ENCODE measurements around the gene B4GALT1.
A peak's percentile ranks its signal among the peaks of the same experiment; 100 is the strongest.
"Not testable (repeated sequence)": the region's sequence is repeated elsewhere in the genome, so short reads cannot be mapped to it uniquely, and the experiment has no call there.

The B4GALT1 gene

DNA sequence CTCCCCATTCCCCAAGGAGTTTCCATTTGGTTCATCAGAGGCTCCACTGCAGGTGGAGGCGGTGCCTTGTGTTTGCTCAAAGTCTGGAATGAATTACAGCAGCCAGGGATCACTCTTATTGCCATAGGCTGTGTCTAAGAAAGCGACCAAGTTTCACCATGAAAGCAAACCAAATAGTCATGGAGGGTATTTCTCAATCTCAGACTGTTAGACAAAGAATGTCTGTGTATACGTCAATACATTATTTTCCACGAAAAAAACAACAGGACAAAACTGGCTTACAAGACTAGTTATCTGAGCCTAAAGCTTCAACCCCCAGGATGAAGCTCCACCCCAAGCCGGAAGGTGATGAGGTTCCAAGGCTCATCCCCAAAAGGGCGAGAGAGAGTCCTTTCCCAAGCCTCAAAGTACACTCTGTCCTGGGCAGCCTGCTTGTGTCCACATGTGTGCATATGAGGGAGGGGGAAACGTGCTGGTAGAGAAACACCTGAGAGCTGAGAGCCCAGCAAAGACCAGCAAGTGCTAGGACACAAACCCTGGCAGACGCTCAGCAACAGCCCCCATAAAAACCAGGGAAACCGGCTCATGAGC, 4.3 kb downstream of the B4GALT1 start:
- no peak for DNase-seq (ENCODE audit: low read depth in 2 of 2)

DNA sequence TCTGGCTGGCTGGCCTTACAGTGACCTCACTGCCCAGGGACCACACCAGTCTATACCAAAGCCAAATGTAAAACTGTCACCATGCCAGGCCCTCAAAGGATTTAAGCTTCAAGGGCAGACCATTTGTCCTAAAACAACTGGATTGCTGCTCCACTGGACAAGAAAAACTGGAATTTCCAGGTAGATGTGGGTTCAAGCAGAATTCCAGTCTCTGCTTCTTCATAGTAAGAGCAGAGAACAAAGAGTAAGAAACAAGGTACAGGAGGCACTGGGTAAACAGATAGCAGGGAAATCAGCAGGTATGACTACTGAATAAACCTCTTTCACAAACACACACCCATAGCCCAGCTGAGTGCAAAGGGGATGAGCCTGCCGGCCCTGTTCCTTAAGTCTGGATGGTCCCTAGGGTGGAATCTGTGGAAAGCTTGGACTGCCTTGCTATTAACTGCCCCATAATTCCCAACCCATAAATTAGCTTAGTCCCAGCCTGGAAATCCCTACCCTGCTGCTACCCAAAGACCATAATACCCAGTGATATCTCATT, 5.5 kb downstream of the B4GALT1 start:
- no peak for DNase-seq (ENCODE audit: low read depth in 2 of 2)

DNA sequence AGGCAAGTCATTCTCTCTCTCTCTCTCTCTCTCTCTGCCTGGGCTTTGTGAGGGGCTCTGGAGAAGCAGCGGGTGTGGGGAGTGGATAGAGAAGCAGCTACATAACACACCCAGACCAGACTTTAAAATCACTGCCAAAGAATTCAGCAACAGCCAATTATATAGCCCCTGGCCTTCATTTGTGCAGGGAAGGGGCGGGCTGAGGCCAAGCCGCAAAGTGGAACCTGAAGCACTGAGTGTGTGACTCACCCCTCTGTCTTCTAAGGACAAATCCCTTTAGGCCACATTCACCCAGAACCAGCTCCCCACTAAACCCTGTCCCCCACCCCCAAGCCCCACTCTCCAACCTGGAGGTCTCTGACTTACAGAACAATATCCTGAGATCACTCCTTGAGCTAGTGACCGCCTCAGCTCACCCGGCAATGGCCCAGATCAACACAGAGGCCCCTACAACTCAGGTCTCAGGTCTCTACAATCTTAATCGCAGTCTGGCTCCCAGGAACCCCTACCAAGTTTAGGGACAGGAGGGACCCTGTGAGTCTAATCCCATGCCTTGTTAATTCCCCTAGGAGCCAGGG, 6.0 kb downstream of the B4GALT1 start:
- no peak for DNase-seq (ENCODE audit: low read depth in 2 of 2)

DNA sequence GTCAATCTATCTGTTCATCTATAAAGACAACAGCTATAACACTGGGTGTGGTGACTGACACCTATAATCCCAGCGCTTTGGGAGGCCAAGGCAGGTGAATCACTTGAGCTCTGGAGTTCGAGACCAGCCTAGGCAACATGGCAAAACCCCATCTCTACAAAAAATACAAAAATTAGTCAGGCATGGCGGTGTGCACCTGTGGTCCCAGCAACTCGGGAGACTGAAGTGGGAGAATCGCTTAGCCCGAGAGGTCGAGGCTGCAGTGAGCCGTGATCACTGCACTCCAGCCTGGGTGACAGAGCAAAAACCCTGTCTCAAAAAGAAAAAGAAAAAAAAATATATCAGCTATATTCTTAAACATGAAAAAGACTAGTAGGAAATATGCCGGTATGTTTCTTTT, 6.7 kb downstream of the B4GALT1 start:
- not testable (repeated sequence) for DNase-seq (ENCODE audit: low read depth in 2 of 2)

DNA sequence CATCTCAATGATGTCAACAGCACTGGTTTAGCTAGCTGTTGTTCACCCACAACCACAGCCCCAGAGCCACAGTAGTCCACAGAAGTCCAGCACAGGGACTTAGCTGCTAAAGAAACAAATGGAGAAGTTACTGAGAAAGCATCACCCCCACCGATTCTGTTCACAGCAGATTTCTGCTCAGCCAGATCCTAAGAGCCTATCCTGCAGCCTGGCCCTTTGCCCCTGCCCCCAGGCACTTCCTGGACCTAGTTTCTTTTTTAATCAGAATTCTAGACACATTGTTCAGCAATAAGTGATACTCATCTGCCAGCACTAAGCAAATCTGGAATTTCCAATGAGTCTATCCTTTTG, 7.4 kb downstream of the B4GALT1 start:
- peak in 1 of 2 donors; percentile 53 for DNase-seq (ENCODE audit: low read depth in 2 of 2)

DNA sequence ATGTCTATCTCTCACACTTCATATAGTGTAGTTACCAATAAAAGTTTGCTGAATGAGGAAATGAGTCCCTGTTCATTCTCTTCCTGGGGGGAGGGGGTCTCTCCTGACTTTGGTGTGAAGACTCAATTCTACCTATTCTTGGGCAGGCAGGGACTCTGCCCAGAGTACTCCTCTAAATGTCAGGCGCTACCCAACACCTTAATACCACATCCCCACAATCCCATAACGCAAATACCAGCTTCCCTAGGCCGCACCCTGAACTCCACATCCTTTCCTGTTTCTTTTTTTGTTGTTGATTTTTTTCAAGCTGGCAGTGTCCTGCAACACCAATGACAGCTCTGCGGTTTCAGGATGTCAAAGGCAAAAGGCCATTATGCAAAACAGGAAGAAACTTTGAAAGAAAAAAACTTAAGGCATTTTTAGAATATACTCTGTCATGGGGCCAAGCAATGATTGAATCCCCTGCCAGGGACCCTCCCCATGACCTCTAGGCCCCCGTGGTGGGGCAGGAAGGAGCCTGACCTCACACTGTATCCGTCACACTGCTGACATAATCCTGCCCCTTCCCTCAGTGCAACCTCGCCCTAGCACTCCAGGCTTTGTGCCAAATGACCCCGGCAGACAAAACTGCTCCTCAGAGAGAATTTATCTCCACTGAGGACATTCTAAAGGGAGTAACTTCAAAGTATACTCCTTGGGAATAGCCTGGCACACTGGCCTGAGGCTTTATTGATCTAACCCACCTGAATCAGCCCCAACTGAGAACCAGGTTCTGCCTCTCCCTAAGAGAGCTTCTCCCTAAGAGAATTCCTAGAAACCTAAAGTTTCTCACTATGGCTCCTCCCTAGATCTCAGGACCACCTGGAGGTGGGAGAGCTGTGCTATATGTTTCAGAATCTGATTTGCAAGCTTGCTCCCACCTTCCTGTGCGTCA, 8.0 kb downstream of the B4GALT1 start:
- no peak for DNase-seq (ENCODE audit: low read depth in 2 of 2)

DNA sequence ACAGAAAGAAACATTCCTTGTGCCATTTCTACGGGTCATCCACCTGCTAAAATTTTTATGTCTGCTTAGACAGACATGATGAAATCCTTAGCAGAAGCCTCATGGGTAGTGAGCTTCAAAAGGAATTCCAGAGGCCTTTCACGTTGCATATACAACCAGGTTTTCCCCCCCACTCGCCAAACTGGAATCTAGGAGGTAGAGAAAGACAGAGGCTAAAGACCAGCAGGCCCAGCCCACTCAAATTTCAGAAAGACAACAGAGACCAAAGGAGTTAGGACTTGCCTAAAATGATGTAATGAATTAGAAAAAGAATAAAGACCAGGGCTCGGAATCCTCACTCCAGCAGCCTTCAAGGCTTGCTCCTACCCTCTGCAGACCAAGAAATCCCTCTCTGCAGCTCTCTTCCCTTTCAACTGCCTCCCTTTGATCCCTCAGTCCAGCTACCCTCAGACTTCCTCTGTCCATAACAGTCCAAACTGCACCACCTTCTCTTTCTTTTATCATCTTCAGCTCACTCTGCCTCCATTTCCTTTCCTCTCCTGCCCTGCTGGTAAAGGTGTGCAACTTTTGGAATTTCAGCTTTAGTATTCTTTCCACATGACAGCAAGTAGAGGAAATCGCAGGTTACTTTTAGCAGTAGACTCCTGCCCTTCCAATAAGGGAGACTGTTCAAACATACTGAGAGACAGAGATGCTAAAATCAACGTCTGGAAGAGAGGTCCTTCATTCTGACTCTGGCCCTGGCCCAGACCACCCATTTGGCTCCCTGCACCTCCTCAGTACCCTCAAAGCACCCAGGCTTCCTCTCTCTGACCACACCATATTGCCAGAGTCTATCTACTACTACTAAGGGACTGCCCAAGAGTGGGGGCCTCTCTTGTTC, 8.9 kb downstream of the B4GALT1 start:
- DNase-seq (ENCODE audit: low read depth in 2 of 2), result no peak

DNA sequence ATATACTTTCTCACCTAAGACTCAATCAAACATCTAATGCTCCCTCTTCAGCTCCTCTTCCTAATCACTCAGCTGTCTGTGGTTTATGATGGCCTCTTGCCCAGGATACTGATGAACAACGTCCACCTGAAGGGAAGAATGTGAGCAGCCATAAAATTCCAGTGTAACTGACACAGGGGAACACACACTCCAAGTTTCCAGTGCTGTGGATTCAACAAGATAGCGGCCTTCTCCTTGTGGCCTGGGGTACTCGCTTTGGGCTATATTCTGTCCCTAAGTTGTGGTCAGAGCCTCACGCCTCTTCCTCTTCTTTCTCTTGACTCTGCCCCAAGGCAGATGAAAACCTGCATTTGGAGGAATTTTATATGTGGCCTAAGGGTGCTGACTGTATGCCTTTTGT, 11.7 kb downstream of the B4GALT1 start:
- DNase-seq (ENCODE audit: low read depth in 2 of 2), result no peak

DNA sequence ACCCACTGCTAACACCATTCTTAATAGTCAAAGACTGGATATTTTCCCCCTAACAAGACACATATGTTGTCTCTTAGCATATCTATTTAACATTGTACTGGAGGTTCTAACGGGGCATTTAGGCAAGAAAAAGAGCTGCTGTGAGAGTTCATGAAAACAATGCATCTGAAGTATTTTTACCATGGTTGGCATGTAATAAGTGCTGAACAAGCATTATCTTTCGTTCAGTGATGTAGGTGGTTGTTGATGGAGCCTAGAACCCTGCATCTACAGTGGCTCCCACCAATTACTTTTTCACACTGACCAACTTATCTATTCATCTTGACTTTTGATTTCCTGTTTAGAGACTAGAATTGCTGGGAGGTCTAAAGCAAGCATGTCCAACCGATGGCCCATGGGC, 12.8 kb downstream of the B4GALT1 start:
- no peak for DNase-seq (ENCODE audit: low read depth in 2 of 2)

DNA sequence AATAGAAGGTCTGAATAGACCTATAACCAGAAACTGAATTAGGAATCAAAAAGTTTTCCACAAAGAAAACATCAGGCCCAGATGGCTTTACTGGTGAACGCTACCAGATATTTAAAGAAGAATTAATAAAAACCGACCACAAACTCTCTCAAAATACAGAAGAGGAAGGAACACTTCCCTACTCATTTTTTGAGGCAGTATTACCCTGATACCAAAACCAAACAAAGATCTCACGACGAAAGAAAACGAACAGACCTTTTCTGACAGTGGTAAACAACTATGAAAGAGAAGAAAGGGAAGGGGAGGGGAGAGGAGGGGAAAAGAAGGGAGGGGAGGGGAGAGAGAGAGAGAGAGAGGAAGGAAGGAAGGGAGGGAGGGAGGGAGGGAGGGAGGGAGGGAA, 13.5 kb downstream of the B4GALT1 start:
- DNase-seq (ENCODE audit: low read depth in 2 of 2), result no peak

DNA sequence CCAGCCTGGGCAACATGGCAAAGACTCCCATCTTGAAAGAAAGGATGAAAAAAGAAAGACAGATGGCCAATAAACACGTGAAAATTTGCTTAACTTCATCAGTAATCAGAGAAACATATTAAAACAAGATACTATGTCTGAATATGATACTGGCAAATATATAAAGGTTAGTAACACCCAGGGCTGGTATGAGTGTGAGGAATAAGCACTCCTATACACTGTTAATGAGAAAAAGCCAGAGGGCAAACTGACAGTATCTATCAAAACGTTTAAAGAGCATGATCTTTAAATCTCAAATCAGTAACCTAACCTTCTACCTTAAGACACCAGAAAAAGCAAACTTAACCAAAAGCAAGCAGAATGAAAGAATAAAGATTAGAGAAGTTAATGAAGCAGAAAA, 14.1 kb downstream of the B4GALT1 start:
- no peak for DNase-seq (ENCODE audit: low read depth in 2 of 2)

DNA sequence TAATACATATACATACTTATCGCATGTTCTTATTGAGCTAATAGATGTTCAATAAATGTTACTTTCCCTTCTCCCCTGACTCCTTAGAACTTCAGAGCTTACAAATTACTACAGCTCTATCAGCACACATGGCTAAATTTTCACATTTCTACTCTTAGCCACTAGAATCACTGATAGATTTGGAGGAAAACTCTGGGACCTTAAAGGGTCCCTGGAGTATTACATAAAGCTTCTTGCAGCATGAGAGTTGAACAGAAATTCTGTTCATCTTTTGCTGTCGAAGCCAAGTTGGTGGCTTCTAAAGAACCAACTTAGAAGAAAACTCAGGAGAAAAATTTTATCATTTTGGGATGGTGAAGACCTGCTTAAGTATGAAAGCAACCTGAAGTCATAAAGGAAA, 15.5 kb downstream of the B4GALT1 start:
- DNase-seq (ENCODE audit: low read depth in 2 of 2), result no peak

DNA sequence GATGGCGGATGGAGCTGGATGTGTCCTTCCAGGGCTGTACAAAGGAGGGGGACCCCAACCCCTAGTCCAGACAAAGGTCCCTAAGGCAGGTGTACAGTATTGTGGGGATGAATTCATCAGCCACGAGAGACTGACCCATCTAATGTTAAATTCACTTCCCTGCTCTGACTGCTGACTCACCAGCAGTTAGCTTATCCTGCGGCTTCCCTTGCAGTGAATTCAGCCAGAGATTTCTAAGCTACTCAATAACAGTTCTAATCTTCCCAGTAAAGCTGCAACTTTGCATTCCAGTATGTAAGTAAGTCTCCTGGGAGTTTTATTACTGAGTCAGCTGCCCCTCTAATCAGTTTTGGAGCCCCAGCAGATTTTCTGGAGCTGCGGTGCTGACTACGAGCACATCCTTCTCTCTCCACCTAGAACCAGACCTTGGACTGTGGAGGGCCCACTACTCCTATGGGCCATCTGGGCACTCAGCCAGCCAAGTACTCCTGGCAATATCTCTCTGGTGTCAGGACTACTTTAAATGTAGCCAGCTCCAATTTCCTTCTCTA, 16.1 kb downstream of the B4GALT1 start:
- no peak for DNase-seq (ENCODE audit: low read depth in 2 of 2)

DNA sequence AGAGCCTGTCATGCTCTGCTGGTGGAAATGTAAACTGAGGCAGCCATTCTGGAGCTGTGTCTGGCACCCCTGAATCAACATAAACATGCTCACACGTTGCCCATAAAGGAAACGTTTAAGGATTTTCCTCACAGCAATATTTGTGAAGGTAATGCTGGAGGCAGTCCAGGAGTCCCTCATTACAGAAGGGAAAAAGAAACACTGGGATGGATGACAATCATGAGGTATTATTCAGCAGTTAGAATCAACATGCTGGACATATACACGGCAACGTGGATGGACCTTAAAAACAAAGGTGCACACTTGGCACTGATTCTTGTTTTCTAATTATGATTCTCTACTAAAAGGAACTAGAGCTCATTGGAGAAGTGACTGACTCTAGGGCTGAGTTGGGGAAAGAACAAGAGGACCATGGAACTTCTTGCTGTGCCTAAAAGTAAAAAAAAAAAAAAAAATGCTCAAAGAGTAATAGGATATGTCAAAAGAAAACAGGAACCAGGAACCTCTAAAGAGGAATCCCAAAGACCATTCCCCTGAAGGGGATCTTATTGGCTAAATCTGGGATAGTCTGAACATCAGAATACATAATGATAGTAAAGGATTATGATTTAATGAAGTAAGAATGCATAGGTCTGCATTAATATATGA, 18.6 kb downstream of the B4GALT1 start:
- no peak for DNase-seq (ENCODE audit: low read depth in 2 of 2)

DNA sequence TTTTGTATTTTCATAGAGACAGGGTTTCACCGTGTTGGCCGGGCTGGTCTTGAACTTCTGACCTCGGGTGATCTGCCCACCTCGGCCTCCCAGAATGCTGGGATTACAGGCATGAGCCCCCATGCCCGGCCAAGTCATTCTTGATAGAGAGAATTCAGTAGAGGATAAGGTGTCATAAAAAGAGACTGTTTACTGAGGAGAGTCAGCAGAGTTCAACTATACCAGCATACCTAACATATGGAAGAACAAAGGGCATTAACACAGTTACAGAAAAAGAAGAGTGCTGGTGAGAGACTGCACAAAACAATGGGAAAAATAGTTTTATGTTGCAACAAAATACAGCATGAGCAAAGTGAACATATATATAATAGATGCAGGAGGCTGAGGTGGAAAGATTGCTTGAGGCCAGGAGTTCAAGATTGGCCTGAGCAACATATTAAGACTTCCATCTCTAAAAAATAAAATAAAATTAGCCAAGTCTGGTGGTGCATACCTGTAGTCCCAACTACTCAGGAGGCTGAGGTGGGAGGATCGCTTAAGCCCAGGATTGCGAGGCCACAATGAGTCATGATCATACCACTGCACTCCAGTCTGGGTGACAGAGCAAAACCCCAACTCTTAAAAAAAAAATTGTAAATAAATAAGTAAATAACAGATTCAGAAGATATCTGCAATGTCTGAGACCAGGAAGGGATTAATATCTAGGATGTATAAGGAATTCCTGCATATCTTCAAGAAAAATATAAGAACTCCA, 19.5 kb downstream of the B4GALT1 start:
- DNase-seq (ENCODE audit: low read depth in 2 of 2), result no peak

DNA sequence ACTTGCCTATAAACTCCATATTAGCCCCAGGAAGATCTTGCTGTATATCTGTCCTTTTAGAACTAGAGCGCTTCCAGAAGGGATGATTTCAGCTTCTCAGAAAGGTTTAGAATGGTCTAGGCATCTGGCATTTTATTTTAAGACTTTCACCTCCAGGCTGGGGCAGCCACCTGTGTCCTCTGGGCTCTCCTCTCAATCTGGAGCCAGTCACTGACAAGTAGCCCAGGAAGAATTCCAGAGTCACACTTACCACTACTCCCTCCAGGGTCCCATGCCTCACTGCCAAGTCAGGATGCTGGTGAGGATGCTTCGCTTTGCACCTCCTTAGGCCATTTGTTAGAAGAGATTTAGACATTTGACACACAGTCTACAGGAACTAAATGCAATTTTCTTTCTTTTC, 20.8 kb downstream of the B4GALT1 start:
- no peak for DNase-seq (ENCODE audit: low read depth in 2 of 2)

DNA sequence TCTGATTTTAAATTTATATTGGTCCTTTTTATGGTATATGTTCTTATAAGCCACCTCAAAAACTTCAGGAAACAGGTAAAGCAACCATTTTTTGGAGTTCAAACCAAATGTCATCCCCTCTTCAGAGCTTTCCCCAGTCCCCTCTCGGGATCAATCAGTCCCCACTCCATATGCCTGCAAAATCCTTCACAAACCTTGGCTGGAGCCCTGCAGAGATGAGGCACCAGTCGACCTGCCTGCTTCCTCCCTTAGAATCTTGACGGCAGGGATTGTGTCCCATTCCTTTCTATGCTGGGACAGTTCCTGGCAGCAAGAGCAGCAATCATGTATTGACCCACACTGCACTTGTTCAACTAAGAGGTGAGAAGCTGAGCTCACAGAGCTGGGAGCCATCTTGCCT, 22.6 kb downstream of the B4GALT1 start:
- no peak for DNase-seq (ENCODE audit: low read depth in 2 of 2)

DNA sequence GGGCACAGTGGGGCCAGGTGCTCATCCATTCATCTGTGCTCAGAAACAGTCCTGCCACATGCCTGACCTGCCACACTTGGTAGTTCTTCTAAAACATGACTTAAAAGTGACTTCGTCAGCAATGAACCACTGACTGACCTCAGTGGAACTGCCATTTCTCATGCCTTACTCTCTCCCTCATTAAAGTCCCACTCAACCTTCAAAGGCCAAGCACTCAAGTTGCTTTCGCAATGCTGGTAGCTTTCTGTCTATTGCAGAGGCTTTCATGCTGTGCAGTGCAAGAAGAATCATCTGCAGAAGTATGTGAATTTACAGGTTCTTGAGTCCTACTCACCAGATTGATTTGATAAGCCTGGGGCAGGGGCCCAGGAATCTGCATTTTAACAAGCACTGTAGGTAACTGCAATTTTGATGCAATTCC, 23.9 kb downstream of the B4GALT1 start:
- DNase-seq (ENCODE audit: low read depth in 2 of 2), result no peak

DNA sequence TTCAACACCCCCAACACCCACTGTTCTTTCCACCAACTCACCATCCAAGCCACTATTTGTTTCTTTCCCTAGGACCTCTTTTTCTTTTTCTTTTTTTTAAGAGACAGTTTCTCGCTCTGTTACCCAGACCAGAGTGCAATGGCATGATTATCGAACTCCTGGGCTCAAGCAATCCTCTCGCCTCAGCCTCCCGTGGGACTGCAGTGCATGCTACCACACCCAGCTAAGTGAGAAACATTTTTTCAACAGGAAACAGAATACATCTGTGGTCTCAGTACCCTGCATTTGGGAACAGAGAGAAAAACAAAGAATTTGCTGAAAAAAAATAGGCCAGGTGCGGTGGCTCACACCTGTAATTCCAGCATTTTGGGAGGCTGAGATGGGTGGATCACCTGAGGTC, 24.6 kb downstream of the B4GALT1 start:
- DNase-seq (ENCODE audit: low read depth in 2 of 2), result no peak

All from stimulated activated CD8-positive, alpha-beta memory T cell treated with anti-CD3 and anti-CD28 coated beads, Interleukin-15, amount 100 ng/mL, for 4 hours (primary cell).